GM23338 (cell line): Measurements from ENCODE around the gene CDH23.

Experiments
- EZH2phosphoT487 ChIP-seq: fragments of 200-600 bp; sonication (generic); IDR thresholded peaks from one replicate; pipeline ENCODE4 v1.8.1; 2018; ENCODE audit warnings: antibody characterized with exemption; ENCODE audit not compliant: unreplicated experiment
- POLR2AphosphoS5 ChIP-seq: IDR thresholded peaks from 2 replicates; pipeline ENCODE4 v1.6.1; 2016; ENCODE audit warnings: antibody characterized with exemption, low read depth
- TF ChIP-seq, protein P1 (sequence below), 2 experiments: fragments of 200-600 bp in 1 of 2; sonication (generic) in 1 of 2; conservative IDR thresholded peaks; 2 replicates each; pipeline versions ENCODE4 v1.5.1 to v1.6.1; 2016 to 2017; ENCODE audit warnings: antibody characterized with exemption in 2 of 2, low read depth in 2 of 2, mild to moderate bottlenecking in 2 of 2, moderate library complexity in 1 of 2
- TF ChIP-seq, protein P2 (sequence below): IDR thresholded peaks from one replicate; pipeline ENCODE4 v1.6.1; 2018; ENCODE audit warnings: antibody characterized with exemption; ENCODE audit not compliant: unreplicated experiment

GRCh38 chr10:71600849-71601248 is 204.1 kb downstream of the CDH23 start:
- TF ChIP-seq, protein P1, sequence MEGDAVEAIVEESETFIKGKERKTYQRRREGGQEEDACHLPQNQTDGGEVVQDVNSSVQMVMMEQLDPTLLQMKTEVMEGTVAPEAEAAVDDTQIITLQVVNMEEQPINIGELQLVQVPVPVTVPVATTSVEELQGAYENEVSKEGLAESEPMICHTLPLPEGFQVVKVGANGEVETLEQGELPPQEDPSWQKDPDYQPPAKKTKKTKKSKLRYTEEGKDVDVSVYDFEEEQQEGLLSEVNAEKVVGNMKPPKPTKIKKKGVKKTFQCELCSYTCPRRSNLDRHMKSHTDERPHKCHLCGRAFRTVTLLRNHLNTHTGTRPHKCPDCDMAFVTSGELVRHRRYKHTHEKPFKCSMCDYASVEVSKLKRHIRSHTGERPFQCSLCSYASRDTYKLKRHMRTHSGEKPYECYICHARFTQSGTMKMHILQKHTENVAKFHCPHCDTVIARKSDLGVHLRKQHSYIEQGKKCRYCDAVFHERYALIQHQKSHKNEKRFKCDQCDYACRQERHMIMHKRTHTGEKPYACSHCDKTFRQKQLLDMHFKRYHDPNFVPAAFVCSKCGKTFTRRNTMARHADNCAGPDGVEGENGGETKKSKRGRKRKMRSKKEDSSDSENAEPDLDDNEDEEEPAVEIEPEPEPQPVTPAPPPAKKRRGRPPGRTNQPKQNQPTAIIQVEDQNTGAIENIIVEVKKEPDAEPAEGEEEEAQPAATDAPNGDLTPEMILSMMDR (conservative IDR thresholded peaks at IDR 0.05; ENCODE audit: low read depth in 2 of 2): no peak
- TF ChIP-seq EZH2phosphoT487 (no peak), POLR2AphosphoS5 (no peak)
- TF ChIP-seq, protein P2, sequence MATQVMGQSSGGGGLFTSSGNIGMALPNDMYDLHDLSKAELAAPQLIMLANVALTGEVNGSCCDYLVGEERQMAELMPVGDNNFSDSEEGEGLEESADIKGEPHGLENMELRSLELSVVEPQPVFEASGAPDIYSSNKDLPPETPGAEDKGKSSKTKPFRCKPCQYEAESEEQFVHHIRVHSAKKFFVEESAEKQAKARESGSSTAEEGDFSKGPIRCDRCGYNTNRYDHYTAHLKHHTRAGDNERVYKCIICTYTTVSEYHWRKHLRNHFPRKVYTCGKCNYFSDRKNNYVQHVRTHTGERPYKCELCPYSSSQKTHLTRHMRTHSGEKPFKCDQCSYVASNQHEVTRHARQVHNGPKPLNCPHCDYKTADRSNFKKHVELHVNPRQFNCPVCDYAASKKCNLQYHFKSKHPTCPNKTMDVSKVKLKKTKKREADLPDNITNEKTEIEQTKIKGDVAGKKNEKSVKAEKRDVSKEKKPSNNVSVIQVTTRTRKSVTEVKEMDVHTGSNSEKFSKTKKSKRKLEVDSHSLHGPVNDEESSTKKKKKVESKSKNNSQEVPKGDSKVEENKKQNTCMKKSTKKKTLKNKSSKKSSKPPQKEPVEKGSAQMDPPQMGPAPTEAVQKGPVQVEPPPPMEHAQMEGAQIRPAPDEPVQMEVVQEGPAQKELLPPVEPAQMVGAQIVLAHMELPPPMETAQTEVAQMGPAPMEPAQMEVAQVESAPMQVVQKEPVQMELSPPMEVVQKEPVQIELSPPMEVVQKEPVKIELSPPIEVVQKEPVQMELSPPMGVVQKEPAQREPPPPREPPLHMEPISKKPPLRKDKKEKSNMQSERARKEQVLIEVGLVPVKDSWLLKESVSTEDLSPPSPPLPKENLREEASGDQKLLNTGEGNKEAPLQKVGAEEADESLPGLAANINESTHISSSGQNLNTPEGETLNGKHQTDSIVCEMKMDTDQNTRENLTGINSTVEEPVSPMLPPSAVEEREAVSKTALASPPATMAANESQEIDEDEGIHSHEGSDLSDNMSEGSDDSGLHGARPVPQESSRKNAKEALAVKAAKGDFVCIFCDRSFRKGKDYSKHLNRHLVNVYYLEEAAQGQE: no peak
